Heart left ventricle (tissue), 13 donors: ENCODE results near the gene USP13.

ENCODE experiments used
- CTCF ChIP-seq, 12 donors: fragments of 200-600 bp; sonication (generic) in 4 of 12; IDR thresholded peaks; one replicate each; pipeline versions ENCODE4 v1.5.0 to v1.8.0; 2018 to 2022; ENCODE audit warnings: antibody characterized with exemption in 12 of 12, mild to moderate bottlenecking in 5 of 12
- POLR2A ChIP-seq, 2 donors: fragments of 450-650 bp; IDR thresholded peaks; one replicate each; pipeline ENCODE4 v1.6.1; 2017; ENCODE audit warnings: antibody characterized with exemption in 2 of 2, mild to moderate bottlenecking in 2 of 2, moderate library complexity in 2 of 2
- donor health status: ischemic (EF 13 %, LVEDD 7.1; RV severe dilation, severe dysfunction).
- donor health status: DM: no; HTN: yes; CAD: no.
- donor health status: DM: no; HTN: no; CAD: no.
- donor health status: ischemic (EF 25% LVEDD 6.9; RV normal size, moderate dysfunction).
- donor health status: ischemic (EF 25% LVEDD 5.7; RV mildly dilated, moderate dysfunction).
- donor health status: ischemic (EF 35%, LVEDD 5.7; RV mildly dilated, moderate dysfunction).
- donor health status: nonischemic (EF 11% LVEDD 7.7; RV severe dilation, severe dysfunction).
- donor health status: DM: yes; HTN: yes; CAD: no.
- donor health status: PGD.
- donor health status: ischemic (EF 29% LVEDD 5.4; RV normal size, mild dysfunction).
- donor health status: nonischemic (EF 23%, LVEDD 6.1; RV moderate dilation, normal function).

- TF ChIP-seq CTCF (IDR thresholded peaks at IDR 0.05) (no peak), POLR2A (IDR thresholded peaks at IDR 0.05) (no peak)
Observed at GRCh38 chr3:179603321-179603720, 49.5 kb upstream of the USP13 start.
